Measurements from ENCODE around the gene SPG7. TPM values are rescaled to one million over a fixed set of nuclear protein-coding genes. Genes with fewer than 3 reads are reported as not detected.

Gene SPG7
- total RNA-seq, 1 donor from 2014 or later: 96.1 TPM

DNA sequence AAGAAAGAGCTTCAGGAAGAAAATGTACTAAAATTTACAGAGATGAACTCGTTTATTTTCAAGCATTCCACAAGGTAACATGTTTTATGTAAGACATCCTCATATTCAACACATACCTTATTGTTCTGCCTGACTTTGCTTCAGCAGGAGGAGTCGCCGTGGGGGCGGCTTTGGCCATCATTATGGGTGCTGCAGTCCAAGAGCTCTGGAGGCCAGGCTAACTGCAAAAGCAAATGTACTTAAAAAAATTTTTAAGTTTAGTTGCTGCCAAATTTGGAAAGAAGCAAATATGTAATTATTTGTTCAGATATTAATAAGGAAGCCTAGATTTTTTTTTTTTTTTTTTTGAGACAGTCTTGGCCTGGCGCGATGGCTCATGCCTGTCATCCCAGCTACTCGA, 4.1 kb upstream of the SPG7 start:
- H3K4me1 Mint-ChIP-seq (ENCODE audit: low read depth, unreplicated experiment): peaks cover 23% of the 10 kb centered on the region
- no peaks in the 10 kb centered on the region for H3K27me3 ChIP-seq (ENCODE audit: insufficient read depth, low read length)
- H3K27ac ChIP-seq (ENCODE audit: low read depth, low read length): no peak overlapping the region
- TF ChIP-seq EZH2 (IDR thresholded peaks at IDR 0.05; ENCODE audit: insufficient read depth, low read length): no peak
- TF ChIP-seq, protein P1, sequence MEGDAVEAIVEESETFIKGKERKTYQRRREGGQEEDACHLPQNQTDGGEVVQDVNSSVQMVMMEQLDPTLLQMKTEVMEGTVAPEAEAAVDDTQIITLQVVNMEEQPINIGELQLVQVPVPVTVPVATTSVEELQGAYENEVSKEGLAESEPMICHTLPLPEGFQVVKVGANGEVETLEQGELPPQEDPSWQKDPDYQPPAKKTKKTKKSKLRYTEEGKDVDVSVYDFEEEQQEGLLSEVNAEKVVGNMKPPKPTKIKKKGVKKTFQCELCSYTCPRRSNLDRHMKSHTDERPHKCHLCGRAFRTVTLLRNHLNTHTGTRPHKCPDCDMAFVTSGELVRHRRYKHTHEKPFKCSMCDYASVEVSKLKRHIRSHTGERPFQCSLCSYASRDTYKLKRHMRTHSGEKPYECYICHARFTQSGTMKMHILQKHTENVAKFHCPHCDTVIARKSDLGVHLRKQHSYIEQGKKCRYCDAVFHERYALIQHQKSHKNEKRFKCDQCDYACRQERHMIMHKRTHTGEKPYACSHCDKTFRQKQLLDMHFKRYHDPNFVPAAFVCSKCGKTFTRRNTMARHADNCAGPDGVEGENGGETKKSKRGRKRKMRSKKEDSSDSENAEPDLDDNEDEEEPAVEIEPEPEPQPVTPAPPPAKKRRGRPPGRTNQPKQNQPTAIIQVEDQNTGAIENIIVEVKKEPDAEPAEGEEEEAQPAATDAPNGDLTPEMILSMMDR (IDR thresholded peaks at IDR 0.05; ENCODE audit: insufficient read depth, low read depth, low read length): no peak
- H3K4me3 ChIP-seq (ENCODE audit: insufficient read depth, low read depth, low read length): no peak overlapping the region
- H3K27ac Mint-ChIP-seq (ENCODE audit: unreplicated experiment): no peak overlapping the region
- H3K36me3 Mint-ChIP-seq (ENCODE audit: low read depth, unreplicated experiment): peaks cover 6% of the 10 kb centered on the region
- H3K4me3 Mint-ChIP-seq (ENCODE audit: unreplicated experiment): no peak overlapping the region
- H3K9ac ChIP-seq (ENCODE audit: low read length): no peak overlapping the region
- peaks cover 8% of the 10 kb centered on the region for H4K20me1 ChIP-seq (ENCODE audit: insufficient read depth, low read length)
- H3K4me1 ChIP-seq (ENCODE audit: insufficient read depth, low read length): peaks cover 25% of the 10 kb centered on the region
- H2AFZ ChIP-seq (ENCODE audit: low read depth, low read length): no peak overlapping the region
- no peak overlapping the region for H3K4me2 ChIP-seq (ENCODE audit: low read length)
- H3K27me3 Mint-ChIP-seq (ENCODE audit: low read depth, unreplicated experiment): no peaks in the 10 kb centered on the region
- no peaks in the 10 kb centered on the region for H3K9me3 Mint-ChIP-seq (ENCODE audit: unreplicated experiment)
- H3K9me3 ChIP-seq (ENCODE audit: insufficient read depth, low read depth, low read length): no peaks in the 10 kb centered on the region
- no peak for FAIRE-seq
- H3K79me2 ChIP-seq (ENCODE audit: insufficient read depth, low read length): peaks cover 23% of the 10 kb centered on the region
- H3K36me3 ChIP-seq (ENCODE audit: insufficient read depth, low read length): no peaks in the 10 kb centered on the region
- no peak for DNase-seq (ENCODE audit: low read depth)

DNA sequence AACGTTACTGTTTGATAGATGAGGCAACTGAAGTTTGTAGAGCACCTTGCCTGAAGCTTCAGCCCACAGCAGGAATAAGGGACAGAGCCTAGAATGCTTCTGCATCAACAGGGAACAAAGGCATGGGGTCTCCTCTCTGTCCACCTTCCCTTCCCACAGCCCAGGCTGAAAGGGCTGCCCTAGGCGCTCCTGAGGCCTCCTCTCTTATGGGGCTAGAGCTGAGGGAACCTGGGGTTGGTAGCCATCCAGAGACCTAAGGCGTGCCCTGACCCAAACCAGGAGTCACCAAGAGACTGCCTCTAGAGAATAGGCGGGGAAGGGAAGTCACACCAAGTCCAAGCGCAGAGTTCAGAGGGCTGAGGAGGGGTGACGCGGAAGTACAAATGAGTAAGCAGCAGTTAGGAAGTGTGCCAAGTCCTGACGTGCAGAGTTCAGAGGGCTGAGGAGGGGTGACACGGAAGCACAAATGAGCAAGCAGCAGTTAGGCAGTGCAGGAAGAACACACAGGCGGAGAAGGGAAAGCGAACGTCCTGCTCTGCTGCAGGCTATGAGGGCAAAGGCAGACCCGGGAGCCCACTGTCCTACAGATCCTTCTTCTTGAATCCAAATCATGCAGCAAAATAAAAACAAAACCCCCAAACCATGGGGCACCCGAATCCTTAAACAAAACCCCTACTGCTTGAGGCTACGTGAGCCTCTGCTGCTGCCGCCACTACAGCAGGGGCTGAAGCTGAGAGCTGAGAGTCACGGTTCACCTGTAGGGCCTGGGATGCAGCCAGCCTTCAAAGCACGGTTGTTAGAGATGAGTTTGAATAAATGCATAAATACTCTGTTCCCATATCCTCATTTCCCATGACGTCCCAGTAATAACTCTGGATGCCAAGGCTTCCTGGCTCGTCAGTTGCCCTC, 2.7 kb upstream of the SPG7 start:
- Histone ChIP-seq H3K79me2 (ENCODE audit: insufficient read depth, low read length) (peaks cover 37% of the 10 kb centered on the region), H3K4me2 (ENCODE audit: low read length) (peak overlapping the region; percentile 62), H3K4me1 (ENCODE audit: insufficient read depth, low read length) (peaks cover 31% of the 10 kb centered on the region), H3K27me3 (ENCODE audit: insufficient read depth, low read length) (no peaks in the 10 kb centered on the region), H3K9me3 (ENCODE audit: insufficient read depth, low read depth, low read length) (no peaks in the 10 kb centered on the region), H3K4me3 (ENCODE audit: insufficient read depth, low read depth, low read length) (no peak overlapping the region), H4K20me1 (ENCODE audit: insufficient read depth, low read length) (peaks cover 19% of the 10 kb centered on the region), H3K9ac (ENCODE audit: low read length) (peak overlapping the region; percentile 3), H2AFZ (ENCODE audit: low read depth, low read length) (peak overlapping the region; percentile 5), H3K27ac (ENCODE audit: low read depth, low read length) (peak overlapping the region; percentile 4), H3K36me3 (ENCODE audit: insufficient read depth, low read length) (peaks cover 2% of the 10 kb centered on the region)
- H3K27ac Mint-ChIP-seq (ENCODE audit: unreplicated experiment): peak overlapping the region; percentile 41
- TF ChIP-seq EZH2 (IDR thresholded peaks at IDR 0.05; ENCODE audit: insufficient read depth, low read length): no peak
- TF ChIP-seq, protein P1 (IDR thresholded peaks at IDR 0.05; ENCODE audit: insufficient read depth, low read depth, low read length): no peak
- no peaks in the 10 kb centered on the region for H3K9me3 Mint-ChIP-seq (ENCODE audit: unreplicated experiment)
- FAIRE-seq (no peak), DNase-seq (ENCODE audit: low read depth) (peak; percentile 57)
- peak overlapping the region; percentile 51 for H3K4me3 Mint-ChIP-seq (ENCODE audit: unreplicated experiment)
- peaks cover 23% of the 10 kb centered on the region for H3K4me1 Mint-ChIP-seq (ENCODE audit: low read depth, unreplicated experiment)
- peaks cover 4% of the 10 kb centered on the region for H3K36me3 Mint-ChIP-seq (ENCODE audit: low read depth, unreplicated experiment)
- no peaks in the 10 kb centered on the region for H3K27me3 Mint-ChIP-seq (ENCODE audit: low read depth, unreplicated experiment)

DNA sequence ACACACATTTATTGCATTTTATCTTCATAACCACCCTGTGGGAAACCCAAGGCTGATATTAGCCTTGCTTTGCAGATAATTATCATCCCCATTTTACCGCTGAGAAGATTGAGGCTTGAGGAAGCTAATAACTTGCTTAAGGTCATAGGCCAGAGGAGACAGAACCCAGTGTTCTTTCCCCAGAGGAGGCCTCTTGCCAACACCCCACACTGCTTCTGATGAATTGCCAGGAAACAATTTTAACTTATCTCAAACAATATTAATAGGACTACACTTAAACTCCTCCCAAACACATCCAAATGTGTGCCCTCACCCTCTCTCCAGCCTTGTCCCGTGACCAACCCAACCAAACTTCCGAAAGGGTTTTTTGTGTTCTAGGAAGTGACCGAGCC, 2.1 kb upstream of the SPG7 start:
- H2AFZ ChIP-seq (ENCODE audit: low read depth, low read length): no peak overlapping the region
- peak overlapping the region; percentile 62 for H3K4me2 ChIP-seq (ENCODE audit: low read length)
- H3K27ac ChIP-seq (ENCODE audit: low read depth, low read length): peak overlapping the region; percentile 4

More for the DNA sequence above, 2.1 kb upstream of the SPG7 start:
- TF ChIP-seq, protein P1 (IDR thresholded peaks at IDR 0.05; ENCODE audit: insufficient read depth, low read depth, low read length): no peak
- no peak for TF ChIP-seq EZH2 (IDR thresholded peaks at IDR 0.05; ENCODE audit: insufficient read depth, low read length)
- H3K4me1 ChIP-seq (ENCODE audit: insufficient read depth, low read length): peaks cover 31% of the 10 kb centered on the region
- Mint-ChIP-seq H3K27me3 (ENCODE audit: low read depth, unreplicated experiment) (no peaks in the 10 kb centered on the region), H3K36me3 (ENCODE audit: low read depth, unreplicated experiment) (peaks cover 4% of the 10 kb centered on the region), H3K27ac (ENCODE audit: unreplicated experiment) (peak overlapping the region; percentile 41), H3K9me3 (ENCODE audit: unreplicated experiment) (no peaks in the 10 kb centered on the region), H3K4me3 (ENCODE audit: unreplicated experiment) (peak overlapping the region; percentile 51), H3K4me1 (ENCODE audit: low read depth, unreplicated experiment) (peaks cover 23% of the 10 kb centered on the region)
- peaks cover 25% of the 10 kb centered on the region for H4K20me1 ChIP-seq (ENCODE audit: insufficient read depth, low read length)
- no peaks in the 10 kb centered on the region for H3K9me3 ChIP-seq (ENCODE audit: insufficient read depth, low read depth, low read length)
- DNase-seq (ENCODE audit: low read depth) (no peak), FAIRE-seq (no peak)
- no peak overlapping the region for H3K4me3 ChIP-seq (ENCODE audit: insufficient read depth, low read depth, low read length)
- peaks cover 43% of the 10 kb centered on the region for H3K79me2 ChIP-seq (ENCODE audit: insufficient read depth, low read length)
- peaks cover 8% of the 10 kb centered on the region for H3K36me3 ChIP-seq (ENCODE audit: insufficient read depth, low read length)
- H3K9ac ChIP-seq (ENCODE audit: low read length): peak overlapping the region; percentile 3
- H3K27me3 ChIP-seq (ENCODE audit: insufficient read depth, low read length): no peaks in the 10 kb centered on the region

Measured in astrocyte (in vitro differentiated cells and primary cell).